DOHH2 (cell line): ENCODE measurements around the gene PDE6D.

Experiments used
- H3F3A ChIP-seq: fragments of 200-600 bp; sonication (generic), shearing (Covaris generic); 2 replicates; pipeline ENCODE4 v1.6.0; 2016; ENCODE audit warnings: antibody characterized with exemption, mild to moderate bottlenecking; ENCODE audit not compliant: control insufficient read depth, insufficient read depth
- H3K27ac ChIP-seq: fragments of 200-600 bp; sonication (generic); 2 replicates; pipeline ENCODE4 v1.5.1; 2014; ENCODE audit warnings: low read depth, mild to moderate bottlenecking, low read length, moderate library complexity
- H3K27me3 ChIP-seq: fragments of 200-600 bp; sonication (generic); 2 replicates; pipeline ENCODE4 v1.6.1; 2014; ENCODE audit warnings: mild to moderate bottlenecking, low read length, mixed read lengths; ENCODE audit not compliant: control insufficient read depth
- H3K36me3 ChIP-seq: fragments of 200-600 bp; sonication (generic); 2 replicates; pipeline ENCODE4 v1.6.1; 2014; ENCODE audit warnings: mild to moderate bottlenecking, low read length, moderate library complexity, mixed read lengths; ENCODE audit not compliant: control insufficient read depth
- H3K4me1 ChIP-seq: fragments of 200-600 bp; sonication (generic); 2 replicates; pipeline ENCODE4 v1.6.1; 2014; ENCODE audit warnings: mild to moderate bottlenecking, low read length, mixed read lengths; ENCODE audit not compliant: control insufficient read depth
- H3K4me2 ChIP-seq: fragments of 200-600 bp; sonication (generic); 2 replicates; pipeline ENCODE4 v1.6.0; 2014; ENCODE audit warnings: mild to moderate bottlenecking, low read length, moderate library complexity
- H3K4me3 ChIP-seq: fragments of 200-600 bp; sonication (generic); 2 replicates; pipeline ENCODE4 v1.5.1; 2014; ENCODE audit warnings: mild to moderate bottlenecking, low read length, mixed read lengths
- H3K79me2 ChIP-seq: fragments of 200-600 bp; sonication (generic); 2 replicates; pipeline ENCODE4 v1.6.1; 2014; ENCODE audit warnings: mild to moderate bottlenecking, low read length, mixed read lengths; ENCODE audit not compliant: control insufficient read depth
- H3K9me2 ChIP-seq: fragments of 200-600 bp; sonication (generic); replicated peaks from 2 replicates; pipeline ENCODE4 v1.6.1; 2014; ENCODE audit warnings: mild to moderate bottlenecking, low read length, mixed read lengths; ENCODE audit not compliant: control insufficient read depth
- H3K9me3 ChIP-seq: fragments of 200-600 bp; sonication (generic); 2 replicates; pipeline ENCODE4 v1.6.1; 2014; ENCODE audit warnings: antibody characterized with exemption, low read length, mixed read lengths; ENCODE audit not compliant: control insufficient read depth, insufficient read depth
- H4K20me1 ChIP-seq: fragments of 200-600 bp; sonication (generic); 2 replicates; pipeline ENCODE4 v1.6.0; 2014; ENCODE audit warnings: low read depth, mild to moderate bottlenecking, antibody characterized with exemption, low read length, moderate library complexity; ENCODE audit not compliant: control insufficient read depth, insufficient read depth
- CTCF ChIP-seq: fragments of 200-600 bp; sonication (generic); IDR thresholded peaks from one replicate; pipeline ENCODE4 v1.5.1; 2014; ENCODE audit warnings: antibody characterized with exemption, mild to moderate bottlenecking, low read depth, low read length; ENCODE audit not compliant: poor library complexity, severe bottlenecking
- EZH2phosphoT487 ChIP-seq: fragments of 200-600 bp; sonication (generic); IDR thresholded peaks from 2 replicates; pipeline ENCODE4 v1.6.1; 2017; ENCODE audit warnings: borderline replicate concordance, mild to moderate bottlenecking, antibody characterized with exemption, low read length, moderate library complexity, mixed read lengths

The PDE6D gene

DNA sequence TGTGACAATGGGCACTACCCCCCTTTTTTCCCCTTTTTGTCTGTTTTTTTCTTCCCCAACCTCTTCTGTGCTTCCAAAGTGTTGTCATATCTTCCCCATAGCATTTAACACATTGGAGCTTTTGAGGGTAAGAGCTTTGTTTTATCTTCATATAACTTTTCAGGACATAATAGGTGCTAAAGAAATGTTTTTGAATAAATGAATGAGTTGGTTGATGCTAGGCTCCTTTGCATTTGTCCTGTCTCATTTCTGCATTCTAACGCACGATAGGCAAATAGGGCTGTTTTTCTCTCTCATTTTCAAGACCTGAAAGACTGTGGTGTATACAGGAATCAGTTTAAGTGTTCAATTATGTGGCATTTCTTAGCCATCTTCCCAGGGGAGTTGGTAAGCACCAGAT, 4.3 kb upstream of the PDE6D start:
- peaks cover 10% of the 10 kb centered on the region for H4K20me1 ChIP-seq
- H3K27me3 ChIP-seq = no peaks in the 10 kb centered on the region
- peak overlapping the region; percentile 92 for H3K4me3 ChIP-seq
- 0 out of 2 replicates have a peak overlapping the region, but pooled peaks have one; percentile 16 for H3K27ac ChIP-seq
- no peaks in the 10 kb centered on the region for H3K9me3 ChIP-seq
- peaks cover 43% of the 10 kb centered on the region for H3K4me1 ChIP-seq
- H3F3A ChIP-seq = no peaks in the 10 kb centered on the region
- peaks cover 21% of the 10 kb centered on the region for H3K36me3 ChIP-seq
- H3K9me2 ChIP-seq = no peaks in the 10 kb centered on the region
- no peak for TF ChIP-seq CTCF
- no peak for TF ChIP-seq EZH2phosphoT487
- peak overlapping the region; percentile 90 for H3K4me2 ChIP-seq
- peaks cover 91% of the 10 kb centered on the region for H3K79me2 ChIP-seq

DNA sequence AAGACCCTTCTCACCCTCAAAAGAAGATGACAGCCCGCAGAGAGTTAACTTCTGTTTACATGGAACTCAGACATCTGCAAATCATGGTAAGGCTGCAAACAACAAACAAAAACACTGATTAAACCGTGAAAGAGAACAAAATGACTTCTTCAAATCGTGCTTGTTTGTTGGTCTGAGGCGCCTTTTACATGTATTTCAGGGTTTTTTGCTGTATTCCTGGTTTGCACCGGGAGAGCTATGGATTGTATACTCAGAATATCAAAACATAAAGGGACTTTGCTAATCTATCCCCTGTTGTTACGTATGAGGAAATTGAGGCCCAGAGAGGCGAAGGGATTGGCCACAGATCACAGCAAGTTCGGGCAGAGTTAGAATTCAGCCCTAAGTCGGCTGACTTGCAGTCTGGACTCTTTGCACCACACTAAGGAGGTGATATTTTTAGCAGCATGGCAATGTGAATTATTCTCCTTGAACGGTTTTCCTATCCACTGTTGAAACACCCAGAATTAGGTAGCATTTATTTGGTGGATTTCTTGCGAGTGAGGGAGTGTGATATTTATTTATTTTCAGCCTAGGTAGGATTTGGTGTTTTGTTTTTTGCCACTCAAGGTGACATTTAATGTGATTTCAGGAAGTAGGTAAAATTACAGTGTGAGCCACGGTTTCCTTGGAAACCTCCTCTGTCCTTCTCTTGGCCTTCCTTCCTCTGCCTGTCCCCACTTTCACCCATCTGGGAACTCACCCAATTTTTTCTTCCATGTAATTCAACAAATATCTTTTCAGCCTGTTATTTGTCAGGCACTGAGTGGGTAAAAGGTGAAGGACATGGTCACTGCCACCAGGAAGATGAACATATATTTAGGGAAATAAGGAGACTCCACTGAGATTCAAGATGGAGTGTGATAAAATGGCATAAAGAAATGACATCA, 980 bp upstream of the PDE6D start:
- H3K9me2 ChIP-seq = no peaks in the 10 kb centered on the region
- H3K27me3 ChIP-seq = no peaks in the 10 kb centered on the region
- peaks cover 49% of the 10 kb centered on the region for H3K4me1 ChIP-seq
- peaks cover 12% of the 10 kb centered on the region; the same call in 1 of the 2 replicates for H4K20me1 ChIP-seq
- no peaks in the 10 kb centered on the region for H3K9me3 ChIP-seq
- peak overlapping the region; percentile 92 for H3K4me3 ChIP-seq
- peaks cover 11% of the 10 kb centered on the region for H3K36me3 ChIP-seq
- peaks cover 85% of the 10 kb centered on the region for H3K79me2 ChIP-seq
- peak overlapping the region; percentile 84 for H3K4me2 ChIP-seq
- peak overlapping the region; percentile 52 for H3K27ac ChIP-seq
- 0 out of 2 replicates have a peak, but pooled peaks cover 2% of the 10 kb centered on the region for H3F3A ChIP-seq
- TF ChIP-seq EZH2phosphoT487 (no peak), CTCF (no peak)

- H3K4me1 ChIP-seq = peaks cover 37% of the 10 kb centered on the region
- H3K27me3 ChIP-seq = no peaks in the 10 kb centered on the region
- TF ChIP-seq CTCF (no peak), EZH2phosphoT487 (no peak)
- peaks cover 8% of the 10 kb centered on the region; the same call in 1 of the 2 replicates for H4K20me1 ChIP-seq
- H3K27ac ChIP-seq = 0 out of 2 replicates have a peak overlapping the region, but pooled peaks have one; percentile 52
- 0 out of 2 replicates have a peak, but pooled peaks cover 2% of the 10 kb centered on the region for H3F3A ChIP-seq
- H3K9me3 ChIP-seq = no peaks in the 10 kb centered on the region
- peaks cover 69% of the 10 kb centered on the region for H3K79me2 ChIP-seq
- peaks cover 11% of the 10 kb centered on the region for H3K36me3 ChIP-seq
- H3K4me3 ChIP-seq = peak overlapping the region; percentile 92
- peak overlapping the region; percentile 84 for H3K4me2 ChIP-seq
- no peaks in the 10 kb centered on the region for H3K9me2 ChIP-seq
These were observed 766 bp downstream of the PDE6D start for GRCh38 chr2:231780123-231780908.
